ENCODE data around the gene MAST3. TPM values are rescaled to one million over a fixed set of nuclear protein-coding genes. Genes with fewer than 3 reads are reported as not detected.

The MAST3 gene
- 9.6 and 10.4 TPM in 2 replicates for total RNA-seq (2021)
- long read RNA-seq, partial matches to known transcripts: 1 of 9 reads
- long read RNA-seq, other reads (novel, unspliced or antisense): 8 of 9 reads

DNA sequence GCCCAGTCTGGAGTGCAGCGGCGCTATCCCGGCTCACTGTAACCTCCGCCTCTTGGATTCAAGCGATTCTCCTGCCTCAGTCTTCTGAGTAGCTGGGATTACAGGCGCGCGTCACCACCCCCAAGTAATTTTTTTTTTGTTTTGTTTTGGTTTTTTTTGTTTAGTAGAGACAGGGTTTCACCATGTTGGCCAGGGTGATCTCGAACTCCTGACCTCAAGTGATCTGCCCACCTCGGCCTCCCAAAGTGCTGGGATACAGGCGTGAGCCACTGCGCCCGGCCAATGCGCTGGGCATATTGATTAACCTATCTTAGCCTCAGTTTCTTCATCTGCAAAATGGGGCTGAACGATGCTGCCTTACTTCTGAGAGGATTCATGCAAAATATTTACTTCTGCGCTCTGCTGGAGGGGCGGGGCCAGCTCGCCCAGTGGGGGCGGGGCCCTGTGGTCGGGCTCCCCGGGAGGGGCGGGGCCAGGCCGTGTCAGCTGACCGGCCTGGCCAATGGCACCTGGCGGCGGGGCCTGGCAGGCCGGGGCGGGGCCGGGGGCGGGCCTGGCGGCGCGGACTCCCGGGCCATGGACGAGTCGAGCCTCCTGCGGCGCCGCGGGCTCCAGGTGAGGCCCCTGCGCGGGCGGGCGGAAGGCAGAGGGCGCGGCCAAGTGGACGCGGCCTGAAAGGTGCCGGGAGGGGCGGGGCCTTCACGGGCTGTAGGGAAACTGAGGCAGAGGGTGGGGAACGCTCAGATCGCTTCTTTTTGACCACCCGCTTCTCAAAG is at the start of gene MAST3:
MAST3 (plus strand) TSS at position 562 of the 776 bp plus-strand sequence; CDS start at position 577, 15 bp downstream.
- WGBS (ENCODE audit: extremely low coverage, insufficient read length, low lambda C conversion rate): no CpG with 5 or more reads among the region's 54 CpGs
- H2AFZ ChIP-seq (ENCODE audit: low read length): no peak within 1 kb of the TSS

More for the DNA sequence above, at the start of gene MAST3:
- H4K8ac ChIP-seq (replicated peaks; ENCODE audit: insufficient read length, low read depth, low read length): no peak within 1 kb of the TSS
- no peak within 1 kb of the TSS for H3K56ac ChIP-seq (ENCODE audit: insufficient read length, low read depth, low read length)
- Mint-ChIP-seq H3K27me3 (ENCODE audit: low read depth) (peaks cover 13% of the 10 kb centered on the region), H3K27ac (peak within 1 kb of the TSS in 1 of 3 experiments; percentile 62; a peak in 1 of 7 replicates), H3K4me3 (peak within 1 kb of the TSS; percentile 45 to 81), H3K9me3 (no peaks in the 10 kb centered on the region), H3K4me1 (peaks cover 17 to 36% of the 10 kb centered on the region in 2 experiments), H3K36me3 (ENCODE audit: insufficient read depth in 1 of 3, low read depth in 3 of 3) (no peaks in the 10 kb centered on the region)
- TF ChIP-seq, protein P1, sequence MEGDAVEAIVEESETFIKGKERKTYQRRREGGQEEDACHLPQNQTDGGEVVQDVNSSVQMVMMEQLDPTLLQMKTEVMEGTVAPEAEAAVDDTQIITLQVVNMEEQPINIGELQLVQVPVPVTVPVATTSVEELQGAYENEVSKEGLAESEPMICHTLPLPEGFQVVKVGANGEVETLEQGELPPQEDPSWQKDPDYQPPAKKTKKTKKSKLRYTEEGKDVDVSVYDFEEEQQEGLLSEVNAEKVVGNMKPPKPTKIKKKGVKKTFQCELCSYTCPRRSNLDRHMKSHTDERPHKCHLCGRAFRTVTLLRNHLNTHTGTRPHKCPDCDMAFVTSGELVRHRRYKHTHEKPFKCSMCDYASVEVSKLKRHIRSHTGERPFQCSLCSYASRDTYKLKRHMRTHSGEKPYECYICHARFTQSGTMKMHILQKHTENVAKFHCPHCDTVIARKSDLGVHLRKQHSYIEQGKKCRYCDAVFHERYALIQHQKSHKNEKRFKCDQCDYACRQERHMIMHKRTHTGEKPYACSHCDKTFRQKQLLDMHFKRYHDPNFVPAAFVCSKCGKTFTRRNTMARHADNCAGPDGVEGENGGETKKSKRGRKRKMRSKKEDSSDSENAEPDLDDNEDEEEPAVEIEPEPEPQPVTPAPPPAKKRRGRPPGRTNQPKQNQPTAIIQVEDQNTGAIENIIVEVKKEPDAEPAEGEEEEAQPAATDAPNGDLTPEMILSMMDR (conservative IDR thresholded peaks at IDR 0.05): no peak
- H3K4ac ChIP-seq (ENCODE audit: low read depth, low read length): no peak within 1 kb of the TSS
- H2AK5ac ChIP-seq (ENCODE audit: insufficient read length, low read length): no peak within 1 kb of the TSS
- no peak within 1 kb of the TSS for H2BK120ac ChIP-seq (ENCODE audit: low read depth, low read length, poor library complexity, severe bottlenecking)
- no peak within 1 kb of the TSS for H2BK5ac ChIP-seq (ENCODE audit: insufficient read length, low read length)
- H3K14ac ChIP-seq (ENCODE audit: insufficient read depth, low read length): no peak within 1 kb of the TSS
- H3K18ac ChIP-seq (ENCODE audit: insufficient read length, low read depth, low read length): no peak within 1 kb of the TSS
- no peak within 1 kb of the TSS for H3K27ac ChIP-seq (ENCODE audit: insufficient read length, low read depth, low read length)
- no peaks in the 10 kb centered on the region for H3K9me3 ChIP-seq (ENCODE audit: control insufficient read depth, low read depth, low read length)
- no peaks in the 10 kb centered on the region for H3K27me3 ChIP-seq (ENCODE audit: insufficient read depth, low read length)
- no peaks in the 10 kb centered on the region for H3K23me2 ChIP-seq (ENCODE audit: insufficient read length, low read depth, low read length, poor library complexity, severe bottlenecking)
- no peak within 1 kb of the TSS for H4K91ac ChIP-seq (ENCODE audit: insufficient read length, low read depth, low read length)
- no peak within 1 kb of the TSS for H2BK12ac ChIP-seq (ENCODE audit: insufficient read length, low read depth, low read length)
- no peak within 1 kb of the TSS for H2BK20ac ChIP-seq (ENCODE audit: low read depth, low read length, poor library complexity, severe bottlenecking)
- no peaks in the 10 kb centered on the region for H4K20me1 ChIP-seq (ENCODE audit: control insufficient read depth, insufficient read depth, insufficient read length)
- no peak within 1 kb of the TSS for H3K23ac ChIP-seq (ENCODE audit: insufficient read length, low read depth, low read length)
- peak within 1 kb of the TSS; percentile 54 for H3K4me2 ChIP-seq (ENCODE audit: insufficient read depth, insufficient read length, low read length)
- no peaks in the 10 kb centered on the region for H3K4me1 ChIP-seq (ENCODE audit: insufficient read depth, low read length)
- no peaks in the 10 kb centered on the region for H3K79me2 ChIP-seq (ENCODE audit: insufficient read depth, low read length)
- H2BK15ac ChIP-seq (ENCODE audit: low read depth, low read length): no peak within 1 kb of the TSS
- H3K9ac ChIP-seq (ENCODE audit: extremely low read depth, insufficient read length, low read length): no peak within 1 kb of the TSS
- H3T11ph ChIP-seq (ENCODE audit: low read length): no peak within 1 kb of the TSS
- H4K5ac ChIP-seq (ENCODE audit: insufficient read length, low read depth, low read length): no peak within 1 kb of the TSS
- H3K79me1 ChIP-seq (ENCODE audit: insufficient read depth, low read depth, low read length, poor library complexity, severe bottlenecking): no peaks in the 10 kb centered on the region
- DNase-seq: peak; percentile 92

Data from H9 (cell line).